ENCODE measurements around the gene GLDN.

Gene GLDN

DNA sequence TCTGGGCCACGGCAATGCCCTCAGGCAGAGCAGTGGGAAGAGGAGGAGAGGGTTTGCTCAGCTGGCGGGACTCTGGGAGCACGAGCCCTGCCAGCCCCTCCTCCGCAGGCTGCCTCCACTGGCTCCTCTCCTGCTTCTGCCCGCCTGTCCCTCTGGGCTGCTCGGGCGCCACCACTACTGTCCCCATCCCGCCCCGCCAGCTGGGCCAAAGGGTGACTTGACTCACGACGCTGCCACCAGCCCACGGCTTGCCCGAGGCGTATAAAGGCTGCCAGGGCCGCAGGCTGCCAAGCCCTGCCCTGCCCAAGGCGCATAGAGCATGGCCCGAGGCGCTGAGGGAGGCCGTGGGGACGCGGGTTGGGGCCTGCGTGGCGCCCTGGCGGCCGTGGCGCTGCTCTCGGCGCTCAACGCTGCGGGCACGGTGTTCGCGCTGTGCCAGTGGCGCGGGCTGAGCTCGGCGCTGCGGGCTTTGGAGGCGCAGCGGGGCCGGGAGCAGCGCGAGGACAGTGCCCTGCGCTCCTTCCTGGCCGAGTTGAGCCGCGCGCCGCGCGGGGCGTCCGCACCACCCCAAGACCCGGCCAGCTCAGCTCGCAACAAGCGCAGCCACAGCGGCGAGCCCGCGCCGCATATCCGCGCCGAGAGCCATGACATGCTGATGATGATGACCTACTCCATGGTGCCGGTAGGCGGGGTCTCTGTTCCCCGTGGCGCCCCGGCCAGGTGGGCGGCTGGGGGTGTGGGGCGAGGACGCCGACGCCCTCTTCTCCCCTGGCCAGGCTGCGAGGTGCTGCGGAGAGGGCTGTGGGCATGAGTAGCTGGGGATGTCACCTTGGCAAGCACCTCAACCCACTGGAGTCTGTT is at the start of gene GLDN:
Gene GLDN (plus strand): TSS at position 290 of the 861 bp plus-strand sequence. CDS start 30 bp downstream, at position 320.
- no peak for DNase-seq

DNA sequence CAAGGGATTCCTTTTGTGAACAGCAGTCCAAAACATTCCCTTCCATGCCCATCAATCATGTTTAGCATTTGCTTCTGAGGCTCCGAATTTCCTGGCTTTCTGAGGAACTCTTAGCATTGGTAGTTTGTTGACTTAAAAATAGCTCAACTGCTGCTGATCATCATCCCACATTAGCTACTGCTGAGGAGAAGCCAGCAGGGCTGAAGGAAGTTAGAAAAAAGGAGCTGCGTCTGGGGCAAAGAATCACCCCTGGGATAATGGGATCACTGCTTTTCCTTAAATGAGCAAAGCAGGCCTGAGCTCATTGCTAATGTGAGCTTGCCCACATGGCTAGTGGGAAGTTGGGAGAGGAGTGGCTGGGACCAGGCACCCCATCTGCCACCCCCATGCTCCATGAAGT is 42.8 kb upstream of the GLDN start:
- DNase-seq: no peak

DNA sequence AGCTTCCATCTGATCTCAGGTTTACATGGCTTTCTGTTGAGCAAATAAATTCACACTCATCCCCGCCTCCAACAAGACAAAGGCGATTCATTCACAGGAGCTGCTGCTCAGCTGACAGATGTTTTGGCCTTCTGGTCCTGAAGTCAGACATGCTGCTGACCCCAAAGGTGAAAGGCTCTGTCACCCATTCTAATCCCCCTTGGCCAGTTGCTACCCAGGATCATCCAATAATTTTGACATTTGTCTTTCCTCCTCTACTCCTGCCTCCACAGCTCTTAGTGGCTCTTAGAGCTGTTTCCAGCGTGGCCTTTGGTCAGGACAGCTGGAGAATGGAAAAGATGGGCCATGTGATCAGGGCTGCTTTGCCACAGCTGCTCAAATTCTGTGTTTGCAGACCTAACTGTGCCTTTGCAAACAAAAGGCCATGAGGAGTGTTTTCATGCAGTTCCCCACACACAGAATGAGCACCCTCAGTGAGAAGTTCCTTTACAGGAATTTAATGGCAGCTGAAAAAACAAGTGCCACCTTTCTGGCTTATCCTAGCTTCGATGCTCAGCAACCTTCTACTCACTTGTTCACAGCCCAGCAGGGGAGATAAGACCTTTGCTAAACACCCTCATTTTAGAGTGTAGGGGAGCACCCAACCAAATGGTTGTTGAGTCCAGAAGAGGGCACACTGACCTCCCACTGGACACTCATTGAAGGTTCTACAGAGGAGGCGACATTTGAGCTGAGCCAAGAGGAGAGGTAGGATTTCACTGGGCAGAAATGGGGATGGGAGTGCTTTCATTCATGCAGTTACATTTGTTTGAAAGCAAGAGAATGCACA is 42.1 kb upstream of the GLDN start:
- no peak for DNase-seq

DNA sequence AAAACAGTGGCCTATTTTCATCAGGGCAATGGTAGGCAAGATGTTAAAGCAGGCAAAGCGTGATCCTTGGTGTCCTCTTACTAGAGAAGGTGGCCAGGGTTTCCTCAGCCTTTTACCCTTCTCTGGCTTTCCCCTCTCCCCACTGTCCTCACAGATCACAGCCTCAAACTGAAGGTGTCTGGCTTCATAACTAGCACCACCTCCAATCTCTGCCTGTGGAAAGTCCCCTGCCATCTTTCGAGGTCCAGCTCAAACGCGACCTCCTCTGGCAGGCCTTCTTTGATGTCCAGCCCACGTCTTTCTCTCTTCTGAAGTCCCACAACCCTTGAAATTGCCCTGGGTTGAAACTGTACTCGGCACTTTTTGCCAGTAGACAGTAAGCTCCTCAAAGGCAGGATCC is 39.0 kb upstream of the GLDN start:
- DNase-seq: no peak

DNA sequence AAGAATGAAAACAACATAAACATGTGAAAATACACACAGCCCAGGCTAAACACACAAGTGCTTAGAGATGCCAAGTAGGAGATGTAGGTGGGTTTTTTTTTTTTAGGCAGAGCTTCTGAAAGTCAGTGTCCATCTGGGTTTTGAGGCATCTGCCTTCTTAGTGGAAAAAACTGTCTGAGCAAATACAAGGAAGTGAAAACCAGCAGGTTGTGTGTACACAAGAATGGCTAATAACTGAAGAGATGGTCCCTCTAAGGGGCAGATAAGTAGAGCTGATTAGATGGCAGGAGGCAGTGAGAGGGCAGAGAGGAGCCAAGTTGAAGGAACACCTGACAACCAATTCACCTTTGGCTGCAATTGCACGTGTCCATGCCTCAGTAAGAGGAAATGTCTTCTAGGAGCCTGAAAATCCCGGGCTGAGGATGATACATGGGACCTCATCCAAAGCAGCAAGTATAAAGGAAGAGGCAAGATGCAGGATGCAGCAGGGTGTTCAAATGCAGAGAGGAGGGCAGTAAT is 37.9 kb upstream of the GLDN start:
- no peak for DNase-seq

DNA sequence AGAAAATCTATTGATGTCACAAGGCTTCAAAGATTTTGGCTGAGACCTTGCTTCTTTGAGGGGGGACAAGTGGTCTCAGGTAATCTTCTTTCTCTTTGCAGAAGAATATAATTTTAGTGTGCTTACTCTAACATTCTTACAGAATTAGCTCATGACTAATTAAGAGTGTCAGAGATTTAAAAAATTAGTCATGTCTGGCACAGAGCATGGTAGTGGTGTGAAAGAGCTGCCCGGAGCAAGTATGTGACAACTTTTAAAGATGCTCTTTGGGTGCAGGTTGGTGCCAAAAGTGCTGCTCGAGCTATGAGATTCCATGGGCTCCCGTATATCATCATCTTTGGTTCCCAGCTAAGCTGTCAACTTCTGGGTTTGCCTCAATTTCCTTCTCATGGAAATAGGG is 34.1 kb upstream of the GLDN start:
- DNase-seq: no peak

DNA sequence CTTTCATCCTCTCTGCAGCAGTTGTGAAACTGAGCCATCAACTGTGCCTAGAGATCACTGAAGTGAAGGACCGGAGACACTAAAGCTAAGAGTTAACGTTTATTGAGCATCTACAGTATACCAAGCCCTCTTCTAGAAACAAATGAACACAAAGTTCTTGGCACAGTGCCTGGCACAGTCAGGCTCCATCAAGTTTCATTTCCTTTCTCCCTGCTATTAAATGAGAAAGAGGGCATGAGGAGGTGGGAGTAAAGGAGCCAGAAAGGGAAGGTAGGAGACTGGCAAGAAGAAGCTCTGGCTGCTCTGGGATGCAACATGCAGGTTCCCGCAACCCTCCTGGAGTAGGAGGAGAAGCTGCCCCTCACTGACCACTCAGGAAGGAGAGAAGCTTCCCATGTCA is 33.6 kb upstream of the GLDN start:
- no peak for DNase-seq

DNA sequence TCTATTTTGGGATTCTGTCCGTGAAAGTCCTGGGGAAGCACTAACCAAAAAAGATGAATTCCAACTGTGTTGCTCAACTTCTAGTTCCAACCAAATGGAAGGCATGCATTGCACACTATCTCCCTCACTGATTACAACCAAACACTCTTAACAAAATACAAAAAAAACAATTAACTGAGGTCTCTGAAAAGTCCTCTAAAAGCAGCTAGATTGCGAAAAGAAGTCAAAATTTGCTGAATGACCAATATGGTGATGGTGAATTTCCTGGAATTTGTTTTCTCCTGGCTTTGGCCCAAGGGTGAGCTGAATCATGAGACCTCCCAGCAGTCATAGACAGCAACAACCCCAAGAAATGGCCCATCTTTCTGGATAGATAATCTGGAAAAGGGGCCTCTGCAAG is 31.4 kb upstream of the GLDN start:
- DNase-seq: no peak

DNA sequence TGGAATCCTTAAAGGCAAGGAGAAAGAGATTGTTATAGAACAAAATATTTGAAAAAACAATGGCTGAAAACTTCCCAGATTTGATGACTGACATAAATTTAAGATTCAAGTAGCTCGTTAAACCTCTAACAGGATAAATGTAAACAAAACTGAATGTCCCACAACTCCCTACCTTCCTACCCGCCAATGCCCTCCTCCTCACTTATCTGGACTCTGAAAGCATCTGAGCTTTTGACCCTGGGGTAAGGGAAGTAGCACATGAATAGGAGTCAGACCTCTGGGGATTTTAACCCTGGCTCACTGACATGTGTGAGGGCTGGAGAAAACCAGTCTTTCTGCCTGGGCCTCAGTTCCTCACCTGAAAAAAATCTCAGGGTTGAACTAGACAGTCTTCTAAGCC is 29.9 kb upstream of the GLDN start:
- no peak for DNase-seq

DNA sequence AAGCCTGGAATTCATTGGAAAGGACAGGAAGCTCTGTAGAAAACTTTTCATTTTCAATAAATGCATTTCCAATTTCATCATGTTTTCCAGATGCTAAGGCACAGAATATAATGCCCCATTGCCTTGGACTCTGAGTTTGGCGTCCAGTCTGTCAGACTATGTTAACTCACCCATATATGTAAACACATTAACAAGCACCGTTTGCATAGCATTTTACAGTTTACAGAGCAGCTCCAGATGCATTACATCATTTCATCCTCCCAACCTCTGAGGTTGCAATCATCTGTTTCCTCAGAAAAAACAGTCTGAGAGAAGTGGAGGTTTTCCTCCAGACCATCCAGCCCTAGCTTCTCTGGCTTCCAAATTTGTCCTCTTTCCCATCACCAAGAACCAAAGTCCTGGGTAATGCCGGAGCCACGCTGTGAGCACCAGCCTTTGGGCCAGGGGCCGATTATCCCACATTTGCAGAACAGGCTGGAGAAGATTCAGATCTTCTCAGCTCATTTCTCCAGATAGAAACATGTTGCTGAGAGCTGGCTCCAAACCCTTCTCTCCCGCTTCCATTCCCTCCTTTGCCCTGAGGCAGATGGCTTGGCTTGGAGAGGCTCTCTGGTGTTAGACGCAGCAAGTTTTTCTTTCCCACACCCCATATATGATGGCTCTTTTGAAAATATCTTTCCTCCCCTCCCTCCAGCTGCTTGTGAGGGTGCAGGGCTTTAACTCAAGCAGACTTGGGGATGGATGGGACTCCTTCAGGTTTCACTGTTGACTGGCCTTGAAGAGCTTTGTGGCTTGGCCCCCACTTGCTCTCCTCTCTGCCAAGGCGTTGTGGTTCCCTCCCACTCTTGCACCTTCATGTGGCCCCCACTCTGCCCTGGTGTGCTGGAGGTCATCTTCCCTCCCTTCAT is 29.0 kb upstream of the GLDN start:
- no peak for DNase-seq

DNA sequence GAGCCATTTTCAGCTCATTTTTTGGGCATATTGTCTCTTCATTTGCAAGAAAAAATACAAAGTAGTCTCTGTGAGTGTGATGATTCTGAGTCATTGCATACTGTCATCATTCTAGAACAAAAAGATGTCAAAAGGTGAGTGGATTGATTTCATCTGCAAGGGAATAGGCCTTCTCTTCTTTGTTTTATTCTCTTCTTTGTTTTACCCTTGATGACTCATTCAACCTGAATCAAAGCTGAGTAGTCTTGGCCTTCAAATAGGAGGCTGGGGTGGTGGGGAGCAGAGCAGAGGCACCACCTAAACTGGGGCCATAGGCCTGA is 28.4 kb upstream of the GLDN start:
- DNase-seq: no peak

DNA sequence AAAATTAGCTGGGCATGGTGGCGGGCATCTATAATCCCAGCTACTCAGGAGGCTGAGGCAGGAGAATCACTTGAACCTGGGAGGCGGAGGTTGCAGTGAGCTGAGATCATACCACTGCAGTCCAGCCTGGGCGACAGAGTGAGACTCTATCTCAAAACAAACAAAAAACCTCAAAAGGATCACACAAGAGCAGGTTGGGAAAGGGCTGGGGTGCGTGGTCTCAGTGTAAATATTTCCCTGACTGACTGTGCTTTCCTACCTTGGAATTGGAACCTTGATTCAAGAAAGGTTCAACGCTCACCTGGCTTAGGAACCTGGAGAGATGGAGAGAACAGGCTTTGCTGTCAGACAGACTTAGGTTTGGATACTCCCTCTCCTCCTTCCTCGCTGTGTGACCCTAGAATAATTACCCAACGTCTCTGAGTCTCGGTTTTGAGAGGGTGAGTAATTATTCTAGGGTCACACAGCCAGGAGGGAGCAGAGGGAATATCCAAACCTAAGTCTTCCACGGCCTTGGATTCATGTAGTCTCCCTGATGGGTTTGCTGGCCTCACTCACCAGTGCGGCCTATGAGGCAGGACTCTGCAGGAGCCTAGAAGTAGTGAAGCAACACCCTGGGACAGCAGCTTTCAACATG is 27.7 kb upstream of the GLDN start:
- DNase-seq: no peak

DNA sequence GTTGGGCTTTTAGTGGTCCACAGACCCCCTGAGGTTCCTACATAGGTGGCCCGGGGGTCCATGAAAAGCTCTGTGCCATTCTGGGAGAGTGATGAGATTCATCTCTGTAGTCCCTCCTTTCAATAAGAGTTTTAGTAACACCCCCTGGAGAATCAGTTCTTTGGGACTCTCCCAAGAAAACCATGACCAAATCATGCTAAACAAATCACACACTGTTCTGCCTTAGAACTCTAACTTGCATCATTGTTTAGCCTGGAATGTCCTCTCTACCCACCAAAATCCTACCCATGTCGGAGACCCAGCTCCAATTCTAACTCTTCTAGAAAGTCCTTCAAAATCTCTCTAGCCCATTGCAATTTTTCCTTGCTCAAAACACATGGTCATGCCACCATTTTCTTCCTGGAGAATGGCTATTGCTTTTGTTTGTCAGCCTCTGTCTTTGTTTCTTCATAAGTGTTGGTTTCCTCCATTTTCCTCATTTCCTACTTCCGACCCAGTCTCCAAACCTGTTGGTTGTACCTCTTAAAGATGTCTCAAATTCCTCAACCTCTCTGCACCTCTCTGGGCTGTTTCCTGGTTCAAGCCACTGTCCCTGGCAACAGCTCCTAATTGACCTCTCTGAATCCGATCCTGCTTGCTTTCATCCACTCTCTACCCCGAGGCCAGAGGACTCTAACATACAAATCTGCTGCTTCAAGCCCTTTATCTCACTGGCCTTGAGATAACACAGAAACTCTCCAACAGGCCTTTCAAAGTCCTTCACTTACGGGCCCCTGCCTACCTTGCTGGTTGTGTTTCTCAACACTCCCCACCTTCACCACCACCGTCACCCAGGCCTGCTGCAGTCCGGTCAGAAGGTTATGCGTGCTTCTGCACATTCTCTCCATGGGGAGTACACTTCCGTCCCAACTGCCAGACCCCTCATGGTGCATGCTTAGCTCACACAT is 26.8 kb upstream of the GLDN start:
- no peak for DNase-seq

DNA sequence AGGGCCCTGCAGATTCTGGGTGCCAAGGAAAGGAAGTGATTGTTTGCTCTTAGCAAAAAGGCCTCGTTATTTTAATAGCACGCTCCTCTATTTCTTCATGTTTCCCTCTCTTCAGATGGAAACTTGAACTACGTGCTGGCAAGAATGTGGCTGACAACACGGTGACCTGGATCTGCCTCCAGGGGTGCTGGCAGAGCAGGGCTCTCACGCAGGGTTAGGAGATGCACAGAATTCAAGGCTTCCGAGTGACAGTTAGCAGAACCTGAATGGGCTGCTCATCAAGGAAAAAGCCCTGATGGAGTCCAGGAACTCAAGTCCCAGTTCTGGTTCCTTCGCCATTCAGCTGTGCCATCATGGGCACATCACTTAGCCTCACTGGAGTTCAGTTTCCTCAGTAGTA is 25.7 kb upstream of the GLDN start:
- DNase-seq: no peak

DNA sequence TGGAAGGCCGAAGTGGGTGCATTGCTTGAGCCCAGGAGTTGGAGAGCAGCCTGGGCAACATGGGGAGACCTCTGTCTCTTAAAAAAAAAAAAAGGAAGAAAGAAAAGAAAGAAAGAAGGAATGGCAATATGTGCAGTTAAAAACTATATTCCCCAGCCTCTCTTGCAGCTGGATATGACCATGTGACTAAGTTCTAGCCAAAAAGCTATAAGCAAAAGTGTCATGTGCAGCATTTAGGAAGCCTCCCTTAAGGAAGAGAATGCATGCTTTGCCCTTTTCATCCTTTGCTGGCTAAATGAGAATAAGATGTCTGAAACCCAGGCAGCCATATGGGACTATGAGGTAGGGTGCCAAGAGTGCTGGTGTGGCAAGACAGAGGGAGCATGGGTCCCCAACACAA is 24.8 kb upstream of the GLDN start:
- no peak for DNase-seq

DNA sequence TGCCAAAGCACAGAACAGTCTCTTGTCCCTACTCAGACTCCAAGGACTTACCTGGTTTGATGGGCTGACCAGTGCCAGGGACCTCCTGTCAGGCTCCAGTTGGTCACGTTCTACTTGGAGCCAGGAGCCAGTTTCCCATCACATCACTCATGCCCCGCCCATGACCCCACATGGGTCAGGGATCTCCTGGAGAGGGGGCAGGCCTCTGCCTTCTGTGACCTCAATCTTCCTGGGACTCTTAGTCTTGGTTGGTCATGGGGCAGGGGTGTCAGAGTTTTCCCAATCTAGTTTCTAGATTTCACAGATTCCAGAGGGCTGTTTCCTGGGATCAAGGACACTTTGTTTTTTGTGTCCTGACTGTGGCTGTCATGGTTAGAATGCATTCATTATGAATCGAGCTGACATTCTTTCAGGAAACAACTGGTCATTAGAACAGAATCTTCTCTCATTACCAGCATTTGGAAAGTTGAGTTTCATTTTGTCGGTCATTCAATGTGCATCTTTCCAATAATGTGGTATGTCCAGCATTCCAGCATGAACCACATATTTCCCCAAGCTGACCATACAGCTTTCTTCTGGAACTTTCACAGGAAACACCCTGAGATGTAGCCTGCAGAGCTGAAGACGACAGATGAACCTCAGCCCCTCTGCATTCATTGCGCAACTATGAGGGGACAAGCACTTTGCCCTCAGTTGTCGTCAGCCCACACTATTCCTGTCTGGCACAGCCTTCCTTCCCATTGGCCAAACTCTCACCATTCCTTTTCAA is 22.9 kb upstream of the GLDN start:
- no peak for DNase-seq

DNA sequence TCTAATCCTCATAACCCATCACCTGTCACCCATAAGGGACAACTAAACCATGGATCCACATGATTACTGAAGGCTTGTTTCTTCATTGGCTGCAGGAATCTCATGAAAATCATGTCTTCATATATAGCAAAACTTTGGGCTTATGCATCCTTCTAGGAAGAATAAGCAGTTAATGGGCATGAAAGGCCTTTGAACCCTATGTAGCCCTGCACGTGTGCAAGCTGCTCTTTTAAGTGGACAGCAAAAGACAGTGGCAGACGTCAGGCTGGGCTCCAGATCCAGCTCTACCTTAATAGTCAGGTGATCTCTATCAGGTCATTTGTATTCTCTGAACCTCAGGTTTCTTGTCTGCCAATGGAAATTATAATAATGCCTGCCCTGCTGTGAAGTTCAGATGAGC is 21.9 kb upstream of the GLDN start:
- DNase-seq: no peak

DNA sequence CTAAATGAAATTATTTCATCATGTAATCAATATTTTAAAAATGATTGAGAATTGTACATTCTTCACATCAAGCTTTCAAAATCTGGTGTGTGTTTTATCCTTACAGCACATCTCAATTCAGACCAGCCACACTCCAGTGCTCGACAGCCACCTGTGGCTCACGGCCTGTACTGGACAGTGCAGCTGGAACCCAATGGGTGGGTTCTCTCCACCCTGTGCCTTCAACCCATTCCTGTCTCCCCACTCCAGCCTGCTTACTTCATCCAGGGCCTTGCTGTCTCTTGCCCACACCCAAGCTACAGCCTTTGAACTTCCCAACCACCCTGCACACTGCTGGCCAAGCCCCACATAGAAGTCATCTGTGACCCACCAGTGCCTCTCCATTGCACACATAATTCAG is 20.6 kb upstream of the GLDN start:
- no peak for DNase-seq

DNA sequence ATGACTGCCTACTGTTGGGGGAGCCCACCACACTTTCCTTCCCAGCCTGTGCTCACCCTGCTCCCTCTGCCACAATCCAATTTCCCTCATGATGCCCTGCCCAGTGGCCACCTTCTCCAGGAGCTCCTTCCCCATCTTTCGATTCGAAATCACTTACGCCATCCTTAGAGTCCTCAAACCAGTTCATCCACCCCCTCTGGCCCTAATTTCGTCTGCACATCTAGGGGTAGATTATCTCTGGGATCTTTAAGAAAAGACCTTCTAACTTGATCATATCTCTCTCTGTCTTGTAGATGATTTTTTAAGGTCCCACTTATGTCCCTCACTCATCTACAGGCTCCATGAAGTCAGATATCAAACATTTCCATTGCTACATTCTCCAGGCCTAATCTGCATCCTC is 20.1 kb upstream of the GLDN start:
- DNase-seq: no peak

DNA sequence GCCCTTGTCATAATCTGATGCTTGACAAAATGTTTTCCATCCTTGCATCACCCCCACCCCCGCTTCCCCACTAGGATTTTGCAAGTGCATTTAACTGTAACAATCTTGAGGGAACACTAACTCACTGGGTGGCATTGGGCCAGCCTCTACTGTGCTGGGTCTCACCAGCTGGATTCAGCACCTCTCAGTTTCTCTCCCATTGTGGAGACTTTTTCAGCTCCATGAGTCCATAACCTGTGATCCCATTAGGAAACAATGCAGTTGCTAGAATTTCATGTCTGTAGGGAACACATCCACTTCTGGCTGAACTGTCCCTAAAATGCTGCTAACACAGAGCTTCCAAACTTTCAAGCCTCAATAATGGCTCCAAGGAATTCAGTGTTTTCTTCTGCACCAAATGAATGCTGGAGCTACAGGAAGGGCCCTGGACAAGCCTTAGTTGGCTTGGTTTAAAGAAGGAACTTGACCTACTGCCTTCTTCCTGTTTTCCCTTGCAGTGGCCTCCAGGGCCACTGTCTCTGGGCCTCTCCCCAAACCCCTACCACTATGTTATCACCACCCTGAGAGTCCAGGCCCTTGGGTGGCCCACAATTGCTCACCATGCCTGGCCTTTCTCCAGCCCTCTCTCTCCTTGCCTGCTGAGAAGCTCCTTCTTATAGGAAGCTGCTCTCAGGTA is 18.7 kb upstream of the GLDN start:
- no peak for DNase-seq
